SU-DHL-6 (cell line): ENCODE data around the gene CNOT9.

Experiments used
- H2AFZ ChIP-seq: fragments of 200-600 bp; sonication (generic); 2 replicates; pipeline ENCODE4 v1.6.1; 2014; ENCODE audit warnings: low read depth, mild to moderate bottlenecking, moderate library complexity, mixed read lengths, antibody characterized with exemption, low read length; ENCODE audit not compliant: severe bottlenecking
- H3F3A ChIP-seq: fragments of 200-600 bp; shearing (Covaris generic); 2 replicates; pipeline ENCODE4 v1.6.0; 2016; ENCODE audit warnings: antibody characterized with exemption, mild to moderate bottlenecking; ENCODE audit not compliant: insufficient read depth
- H3K27ac ChIP-seq: fragments of 200-600 bp; sonication (generic); 2 replicates; pipeline ENCODE4 v1.5.1; 2016; ENCODE audit warnings: low read depth, mild to moderate bottlenecking, low read length, moderate library complexity, mixed read lengths
- H3K27me3 ChIP-seq: fragments of 200-600 bp; sonication (generic), shearing (Covaris generic); 2 replicates; pipeline ENCODE4 v1.6.0; 2014; ENCODE audit warnings: mild to moderate bottlenecking, low read length
- H3K36me3 ChIP-seq: fragments of 200-600 bp; sonication (generic); 2 replicates; pipeline ENCODE4 v1.6.1; 2014; ENCODE audit warnings: mild to moderate bottlenecking, low read length, mixed read lengths
- H3K4me2 ChIP-seq: fragments of 300-600, 200-600 bp; shearing (Covaris generic), sonication (generic); 2 replicates; pipeline ENCODE4 v1.6.0; 2014; ENCODE audit warnings: low read length, low read depth, mild to moderate bottlenecking; ENCODE audit not compliant: poor library complexity, severe bottlenecking
- H3K4me3 ChIP-seq: fragments of 200-600 bp; sonication (generic); 2 replicates; pipeline ENCODE4 v1.5.1; 2014; ENCODE audit warnings: antibody characterized with exemption, low read length, mild to moderate bottlenecking, mixed read lengths; ENCODE audit not compliant: insufficient read depth, poor library complexity, severe bottlenecking
- H3K79me2 ChIP-seq: fragments of 200-600 bp; sonication (generic); 2 replicates; pipeline ENCODE4 v1.6.1; 2014; ENCODE audit warnings: mild to moderate bottlenecking, low read length, moderate library complexity; ENCODE audit not compliant: insufficient read depth
- H3K9ac ChIP-seq: fragments of 200-600 bp; sonication (generic); 2 replicates; pipeline ENCODE4 v1.7.0; 2014; ENCODE audit warnings: mild to moderate bottlenecking, low read length
- H3K9me2 ChIP-seq: fragments of 200-600 bp; sonication (generic); replicated peaks from 2 replicates; pipeline ENCODE4 v1.6.1; 2014; ENCODE audit warnings: low read length; ENCODE audit not compliant: insufficient read depth
- H3K9me3 ChIP-seq: fragments of 200-600 bp; sonication (generic); 2 replicates; pipeline ENCODE4 v1.6.1; 2014; ENCODE audit warnings: low read length, mixed read lengths; ENCODE audit not compliant: insufficient read depth
- H4K20me1 ChIP-seq: fragments of 200-600 bp; sonication (generic); 2 replicates; pipeline ENCODE4 v1.6.1; 2014; ENCODE audit warnings: low read depth, mild to moderate bottlenecking, antibody characterized with exemption, low read length, moderate library complexity, mixed read lengths
- EZH2phosphoT487 ChIP-seq: fragments of 200-600 bp; sonication (generic), shearing (Covaris generic); conservative IDR thresholded peaks from 2 replicates; pipeline ENCODE4 v1.6.1; 2018; ENCODE audit warnings: mild to moderate bottlenecking, antibody characterized with exemption, low read length, moderate library complexity, mixed read lengths
- TF ChIP-seq, protein P1 (sequence below): fragments of 200-600 bp; sonication (generic); IDR thresholded peaks from one replicate; pipeline ENCODE4 v1.5.1; 2017; ENCODE audit warnings: antibody characterized with exemption, mild to moderate bottlenecking, low read length, moderate library complexity; ENCODE audit not compliant: insufficient read depth, poor library complexity, severe bottlenecking

CNOT9 gene

GRCh38 chr2:218607436-218608115 is 38.9 kb downstream of the CNOT9 start, which contains the start of gene PLCD4:
Gene PLCD4, plus strand, starts transcription at chr2:218607899. Its CDS starts 7,841 bp downstream, at chr2:218615740.
- Histone ChIP-seq H3K27me3 (no peaks in the 10 kb centered on the region), H3K27ac (no peak within 1 kb of the TSS), H3K4me2 (no peak within 1 kb of the TSS), H4K20me1 (no peaks in the 10 kb centered on the region), H3K4me3 (no peak within 1 kb of the TSS), H3K9ac (no peak within 1 kb of the TSS), H3K79me2 (no peaks in the 10 kb centered on the region), H3K9me2 (no peaks in the 10 kb centered on the region), H3K36me3 (no peaks in the 10 kb centered on the region), H2AFZ (no peak within 1 kb of the TSS), H3F3A (no peaks in the 10 kb centered on the region), H3K9me3 (no peaks in the 10 kb centered on the region)
- TF ChIP-seq, protein P1, sequence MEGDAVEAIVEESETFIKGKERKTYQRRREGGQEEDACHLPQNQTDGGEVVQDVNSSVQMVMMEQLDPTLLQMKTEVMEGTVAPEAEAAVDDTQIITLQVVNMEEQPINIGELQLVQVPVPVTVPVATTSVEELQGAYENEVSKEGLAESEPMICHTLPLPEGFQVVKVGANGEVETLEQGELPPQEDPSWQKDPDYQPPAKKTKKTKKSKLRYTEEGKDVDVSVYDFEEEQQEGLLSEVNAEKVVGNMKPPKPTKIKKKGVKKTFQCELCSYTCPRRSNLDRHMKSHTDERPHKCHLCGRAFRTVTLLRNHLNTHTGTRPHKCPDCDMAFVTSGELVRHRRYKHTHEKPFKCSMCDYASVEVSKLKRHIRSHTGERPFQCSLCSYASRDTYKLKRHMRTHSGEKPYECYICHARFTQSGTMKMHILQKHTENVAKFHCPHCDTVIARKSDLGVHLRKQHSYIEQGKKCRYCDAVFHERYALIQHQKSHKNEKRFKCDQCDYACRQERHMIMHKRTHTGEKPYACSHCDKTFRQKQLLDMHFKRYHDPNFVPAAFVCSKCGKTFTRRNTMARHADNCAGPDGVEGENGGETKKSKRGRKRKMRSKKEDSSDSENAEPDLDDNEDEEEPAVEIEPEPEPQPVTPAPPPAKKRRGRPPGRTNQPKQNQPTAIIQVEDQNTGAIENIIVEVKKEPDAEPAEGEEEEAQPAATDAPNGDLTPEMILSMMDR = no peak
- no peak for TF ChIP-seq EZH2phosphoT487

DNA sequence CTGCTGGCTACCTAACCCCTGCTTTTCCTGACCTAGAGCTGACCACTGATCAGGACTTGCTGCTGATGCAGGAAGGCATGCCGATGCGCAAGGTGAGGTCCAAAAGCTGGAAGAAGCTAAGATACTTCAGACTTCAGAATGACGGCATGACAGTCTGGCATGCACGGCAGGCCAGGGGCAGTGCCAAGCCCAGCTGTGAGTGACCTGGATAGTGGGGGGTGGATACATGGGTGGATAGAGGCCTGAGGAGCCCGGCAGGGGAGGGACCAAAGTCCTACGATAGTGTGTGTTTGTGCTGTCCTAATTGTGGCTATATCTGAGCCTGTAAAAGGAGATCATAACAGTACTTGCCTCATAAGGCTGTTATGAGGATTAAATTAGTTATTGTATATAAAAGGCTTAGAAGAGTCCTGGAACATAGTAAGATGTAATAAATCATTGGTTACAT is 47.3 kb downstream of the CNOT9 start:
- no peak overlapping the region for H3K27ac ChIP-seq
- TF ChIP-seq, protein P1 = no peak
- TF ChIP-seq EZH2phosphoT487 = no peak
- H3K9me3 ChIP-seq = no peaks in the 10 kb centered on the region
- H4K20me1 ChIP-seq = no peaks in the 10 kb centered on the region
- no peaks in the 10 kb centered on the region for H3K27me3 ChIP-seq
- H3K4me2 ChIP-seq = no peak overlapping the region
- H2AFZ ChIP-seq = no peak overlapping the region
- no peaks in the 10 kb centered on the region for H3K79me2 ChIP-seq
- no peak overlapping the region for H3K9ac ChIP-seq
- no peaks in the 10 kb centered on the region for H3K36me3 ChIP-seq
- H3F3A ChIP-seq = no peaks in the 10 kb centered on the region
- H3K9me2 ChIP-seq = no peaks in the 10 kb centered on the region
- no peak overlapping the region for H3K4me3 ChIP-seq

DNA sequence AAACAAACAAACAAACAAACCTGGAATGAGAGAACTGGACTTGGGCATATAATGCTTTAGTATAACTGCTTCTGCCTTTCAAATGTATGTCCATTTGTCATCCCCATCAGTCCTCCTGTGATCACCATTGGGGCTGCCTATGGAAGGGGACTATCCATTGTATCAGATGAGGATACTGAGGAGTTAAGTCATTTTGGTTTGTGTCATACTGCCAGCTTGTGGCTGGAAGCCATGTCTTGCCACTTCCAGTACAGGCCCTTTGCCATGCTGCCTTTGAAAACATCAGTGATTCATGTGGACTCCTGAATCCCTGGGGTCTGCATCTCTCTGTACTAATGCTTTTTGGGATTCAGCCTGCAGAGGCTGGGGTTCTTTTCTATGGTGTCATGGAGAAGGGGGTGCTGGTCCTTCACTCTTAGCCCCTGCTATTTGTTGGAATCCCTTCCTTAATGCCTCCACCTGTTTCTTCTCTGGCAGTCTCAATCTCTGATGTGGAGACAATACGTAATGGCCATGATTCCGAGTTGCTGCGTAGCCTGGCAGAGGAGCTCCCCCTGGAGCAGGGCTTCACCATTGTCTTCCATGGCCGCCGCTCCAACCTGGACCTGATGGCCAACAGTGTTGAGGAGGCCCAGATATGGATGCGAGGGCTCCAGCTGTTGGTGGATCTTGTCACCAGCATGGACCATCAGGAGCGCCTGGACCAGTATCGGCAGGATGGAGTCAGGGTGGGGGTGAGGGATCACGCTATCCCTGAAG is 49.6 kb downstream of the CNOT9 start:
- H3K27me3 ChIP-seq = 0 out of 2 replicates have a peak, but pooled peaks cover 4% of the 10 kb centered on the region
- no peaks in the 10 kb centered on the region for H3K9me3 ChIP-seq
- H3K9me2 ChIP-seq = no peaks in the 10 kb centered on the region
- no peaks in the 10 kb centered on the region for H3K36me3 ChIP-seq
- H4K20me1 ChIP-seq = no peaks in the 10 kb centered on the region
- H3K4me2 ChIP-seq = no peak overlapping the region
- H3K4me3 ChIP-seq = no peak overlapping the region
- TF ChIP-seq, protein P1 = no peak
- no peak for TF ChIP-seq EZH2phosphoT487
- H3K27ac ChIP-seq = no peak overlapping the region
- H3K9ac ChIP-seq = no peak overlapping the region
- H3F3A ChIP-seq = no peaks in the 10 kb centered on the region
- H2AFZ ChIP-seq = no peak overlapping the region
- no peaks in the 10 kb centered on the region for H3K79me2 ChIP-seq
